SK-N-SH treated with all-trans-retinoic acid at 6 μM for 48 hours (cell line): ENCODE data around the gene GJB4.

Experiments used
- ARNTL ChIP-seq: fragments of 450-650 bp; formaldehyde crosslinking; IDR thresholded peaks from 2 replicates; pipeline ENCODE4 v1.5.0; 2020; ENCODE audit warnings: low read depth, mild to moderate bottlenecking, moderate library complexity, borderline replicate concordance
- BACH2 ChIP-seq: fragments of 250-450 bp; sonication (Bioruptor Pico); IDR thresholded peaks from 2 replicates; pipeline ENCODE4 v1.9.0; 2021; ENCODE audit warnings: mild to moderate bottlenecking, borderline replicate concordance
- CSRNP3 ChIP-seq: fragments of 250-450 bp; sonication (Bioruptor Pico); IDR thresholded peaks from 2 replicates; pipeline ENCODE4 v1.5.1; 2021; ENCODE audit warnings: mild to moderate bottlenecking, moderate library complexity
- OSR1 ChIP-seq: fragments of 250-450 bp; sonication (Bioruptor Pico); IDR thresholded peaks from 2 replicates; pipeline ENCODE4 v1.8.0; 2022; ENCODE audit warnings: moderate library complexity, mild to moderate bottlenecking, inconsistent platforms
- PATZ1 ChIP-seq: fragments of 250-450 bp; sonication (Bioruptor Pico); IDR thresholded peaks from 2 replicates; pipeline ENCODE4 v1.8.0; 2020; ENCODE audit warnings: mild to moderate bottlenecking, moderate library complexity, borderline replicate concordance
- TSHZ2 ChIP-seq: fragments of 250-450 bp; sonication (Bioruptor Pico); IDR thresholded peaks from 2 replicates; pipeline ENCODE4 v1.5.0; 2020; ENCODE audit warnings: mild to moderate bottlenecking, moderate library complexity
- ZC3H10 ChIP-seq: fragments of 250-450 bp; sonication (Bioruptor Pico); IDR thresholded peaks from 2 replicates; pipeline ENCODE4 v1.5.1; 2021; ENCODE audit warnings: mild to moderate bottlenecking, moderate library complexity
- ZFP3 ChIP-seq: fragments of 250-450 bp; sonication (Bioruptor Pico); IDR thresholded peaks from 2 replicates; pipeline ENCODE4 v1.5.0; 2020; ENCODE audit warnings: mild to moderate bottlenecking, moderate library complexity
- ZFP30 ChIP-seq: fragments of 450-650 bp; formaldehyde crosslinking; IDR thresholded peaks from 2 replicates; pipeline ENCODE4 v1.5.0; 2022; ENCODE audit warnings: mild to moderate bottlenecking, moderate library complexity
- ZNF565 ChIP-seq: fragments of 450-650 bp; formaldehyde crosslinking; conservative IDR thresholded peaks from 2 replicates; pipeline ENCODE4 v1.5.0; 2020; ENCODE audit warnings: low read depth, mild to moderate bottlenecking, moderate library complexity
- TF ChIP-seq, protein P1 (sequence below): fragments of 250-450 bp; sonication (Bioruptor Pico); IDR thresholded peaks from 2 replicates; pipeline ENCODE4 v1.5.1; 2020; ENCODE audit warnings: low read depth, mild to moderate bottlenecking, moderate library complexity

DNA sequence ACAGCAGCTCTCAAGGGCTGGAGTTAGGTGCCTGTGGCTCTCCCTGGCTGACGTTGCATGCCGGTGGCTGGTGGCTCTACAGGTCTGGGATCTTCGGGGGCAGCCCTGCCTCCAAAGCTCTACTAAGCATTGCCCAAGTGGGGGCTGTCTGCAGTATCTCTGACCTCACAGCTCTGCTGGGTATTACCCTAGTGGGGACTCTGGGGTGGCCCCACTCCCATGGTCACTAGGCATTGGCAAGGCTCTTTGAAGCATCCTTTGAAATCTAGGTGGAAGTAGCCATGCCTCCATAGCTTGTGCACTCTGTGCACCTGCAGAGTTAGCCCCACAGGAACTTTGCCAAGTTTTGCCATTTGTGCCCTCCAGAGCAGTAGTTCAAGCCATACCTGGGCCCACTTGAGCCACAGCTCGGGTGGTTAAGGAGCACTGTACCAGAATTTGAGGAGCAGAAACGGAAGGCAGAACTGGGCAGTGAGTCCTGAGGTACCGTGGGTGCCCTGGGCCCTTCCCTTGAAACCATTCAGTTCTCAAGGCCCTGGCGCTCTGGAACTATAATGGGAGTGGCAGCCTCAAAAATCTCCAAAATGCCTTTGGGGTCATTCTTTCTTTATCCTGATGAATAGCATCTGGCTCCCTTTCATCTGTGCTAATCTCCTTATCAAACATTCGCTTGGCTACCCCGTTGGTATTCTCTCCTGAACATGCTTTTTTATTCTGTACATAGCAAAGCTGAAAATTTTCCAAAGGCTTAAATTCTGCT, 48.7 kb downstream of the GJB4 start:
- TF ChIP-seq OSR1 (no peak), BACH2 (CRISPR knock-in tag) (no peak), ARNTL (CRISPR knock-in tag) (no peak), PATZ1 (CRISPR knock-in tag) (no peak), ZC3H10 (no peak), ZFP3 (no peak), ZNF565 (CRISPR knock-in tag) (no peak), ZFP30 (CRISPR knock-in tag) (no peak), CSRNP3 (CRISPR knock-in tag) (no peak), TSHZ2 (CRISPR knock-in tag) (no peak)
- TF ChIP-seq, protein P1, sequence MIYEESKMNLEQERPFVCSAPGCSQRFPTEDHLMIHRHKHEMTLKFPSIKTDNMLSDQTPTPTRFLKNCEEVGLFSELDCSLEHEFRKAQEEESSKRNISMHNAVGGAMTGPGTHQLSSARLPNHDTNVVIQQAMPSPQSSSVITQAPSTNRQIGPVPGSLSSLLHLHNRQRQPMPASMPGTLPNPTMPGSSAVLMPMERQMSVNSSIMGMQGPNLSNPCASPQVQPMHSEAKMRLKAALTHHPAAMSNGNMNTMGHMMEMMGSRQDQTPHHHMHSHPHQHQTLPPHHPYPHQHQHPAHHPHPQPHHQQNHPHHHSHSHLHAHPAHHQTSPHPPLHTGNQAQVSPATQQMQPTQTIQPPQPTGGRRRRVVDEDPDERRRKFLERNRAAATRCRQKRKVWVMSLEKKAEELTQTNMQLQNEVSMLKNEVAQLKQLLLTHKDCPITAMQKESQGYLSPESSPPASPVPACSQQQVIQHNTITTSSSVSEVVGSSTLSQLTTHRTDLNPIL (CRISPR knock-in tag): no peak
